Measurements from ENCODE around the gene MBOAT1.
A peak's percentile ranks its signal among the peaks of the same experiment; 100 is the strongest.

MBOAT1 gene

DNA sequence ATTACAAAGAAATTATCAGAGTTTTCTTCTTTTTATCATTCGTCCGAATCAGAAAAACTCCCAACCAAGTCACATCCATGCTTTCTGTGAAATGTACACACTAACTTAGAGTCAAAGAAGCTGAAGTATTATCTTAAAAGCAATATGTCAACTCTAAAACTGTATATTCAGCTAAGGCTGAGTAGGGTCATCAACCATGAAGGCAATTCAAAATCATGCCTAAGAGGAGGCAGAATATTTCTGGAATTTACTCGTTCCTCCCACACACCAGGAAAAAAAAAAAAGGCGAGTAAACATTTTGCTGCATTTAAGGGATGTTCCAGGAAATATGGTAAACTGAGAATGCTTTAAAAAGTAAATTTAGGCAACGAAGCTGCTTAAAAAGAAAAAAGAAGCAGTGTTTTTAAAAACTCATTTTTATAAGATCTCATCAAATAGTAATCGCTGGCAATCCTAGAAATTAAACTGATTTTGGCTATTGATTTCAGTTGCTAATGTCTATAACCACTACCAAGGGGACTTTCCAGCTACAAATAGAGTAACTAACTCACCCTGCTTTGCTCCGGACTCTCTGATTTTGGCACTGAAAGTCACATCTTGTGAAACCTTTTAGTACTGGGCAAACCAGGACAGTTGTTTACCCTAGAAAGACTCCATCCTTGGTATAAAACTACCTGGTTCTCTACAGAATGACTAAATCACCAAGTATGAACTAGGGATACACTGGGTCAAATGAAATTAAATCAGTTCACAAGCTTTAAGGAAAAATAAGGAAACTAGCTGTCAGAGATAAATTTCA lies 82.8 kb downstream of the MBOAT1 start:
- no peak for DNase-seq

DNA sequence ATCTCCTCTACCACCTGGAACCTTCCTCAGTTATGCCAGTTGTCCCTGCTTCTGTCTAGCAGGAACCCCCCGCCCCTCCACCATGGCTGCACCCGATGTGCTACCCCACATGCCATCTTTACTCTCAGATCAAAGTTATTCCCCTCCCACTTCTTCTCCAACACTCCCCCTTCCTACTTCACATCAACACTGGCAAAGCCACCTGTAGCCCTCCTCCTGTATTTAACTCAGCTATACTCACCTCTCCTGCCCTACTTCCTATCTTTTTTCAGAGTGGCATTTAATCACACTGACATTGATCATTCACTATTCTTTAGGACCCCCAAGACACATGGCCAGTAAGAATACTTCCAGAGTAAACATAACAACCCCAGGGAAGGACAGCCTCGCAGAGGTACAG lies 84.3 kb downstream of the MBOAT1 start:
- DNase-seq = no peak

DNA sequence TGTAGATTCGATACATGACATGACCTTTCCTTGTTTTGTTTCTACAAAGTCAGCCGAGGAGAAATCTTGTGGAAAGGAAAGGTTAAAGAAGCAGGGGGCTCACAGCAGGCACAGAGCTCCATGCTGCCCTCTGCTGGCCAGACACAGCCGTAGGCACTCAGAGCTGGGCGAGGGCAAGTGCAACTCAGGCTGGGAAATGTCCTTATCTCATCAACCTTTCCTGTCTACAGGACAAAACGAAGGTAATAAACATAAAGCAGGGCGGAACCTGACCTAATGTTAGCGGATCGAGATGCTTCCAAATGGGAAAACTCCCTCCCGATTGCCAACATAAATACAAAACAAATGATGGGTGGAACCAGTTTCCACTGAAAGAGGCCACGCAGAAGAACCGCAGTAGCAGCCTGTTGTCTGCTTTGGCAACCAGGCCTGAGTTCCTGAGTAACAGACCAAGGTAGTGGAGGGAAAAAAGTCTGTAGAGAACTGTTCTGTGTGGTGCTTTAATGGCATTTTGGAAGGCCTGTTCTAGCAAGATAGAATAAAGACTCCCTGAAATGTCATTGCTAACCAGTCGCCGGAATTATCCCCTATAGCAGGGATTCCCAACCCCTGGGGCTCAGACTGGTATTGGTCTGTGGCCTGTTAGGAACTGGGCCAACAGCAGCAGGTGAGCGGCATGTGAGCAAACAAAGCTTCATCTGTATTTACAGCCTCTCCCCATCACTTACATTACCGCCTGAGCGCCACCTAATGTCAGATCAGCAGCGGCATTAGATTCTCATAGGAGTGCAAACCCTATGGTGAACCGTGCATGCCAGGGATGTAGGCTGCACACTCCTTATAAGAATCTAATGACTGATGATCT lies 85.2 kb downstream of the MBOAT1 start:
- peak; percentile 56 for DNase-seq

DNA sequence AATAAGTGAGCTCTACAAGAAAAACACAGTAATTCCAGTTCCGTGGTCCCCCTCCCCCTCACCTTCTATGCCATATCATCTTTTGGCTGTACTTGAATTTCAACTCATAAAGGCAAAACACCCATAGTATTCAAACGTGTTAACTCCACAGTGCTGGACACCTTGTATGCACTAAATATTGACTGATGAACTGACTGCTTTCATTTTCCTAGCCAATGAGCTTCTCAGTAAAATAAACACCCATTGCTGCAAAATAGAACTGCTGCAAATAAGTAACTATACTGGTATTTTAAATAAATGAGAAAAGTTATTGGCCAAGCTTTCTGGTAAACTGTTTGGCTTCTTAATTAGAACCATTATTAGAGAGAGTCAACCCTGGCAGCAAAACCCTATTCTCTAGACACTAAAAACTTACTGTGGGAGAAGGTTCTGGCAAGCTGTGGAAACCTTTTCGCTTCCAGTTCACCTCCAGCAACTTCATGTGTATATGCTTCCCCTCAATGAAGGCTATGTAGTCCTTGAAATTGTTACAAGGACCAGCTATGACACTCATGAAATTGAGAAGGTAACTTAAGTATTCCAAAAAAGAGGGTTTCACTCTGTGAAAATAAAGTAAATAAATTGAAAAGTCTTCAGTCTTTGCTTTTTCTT lies 86.0 kb downstream of the MBOAT1 start:
- no peak for DNase-seq

DNA sequence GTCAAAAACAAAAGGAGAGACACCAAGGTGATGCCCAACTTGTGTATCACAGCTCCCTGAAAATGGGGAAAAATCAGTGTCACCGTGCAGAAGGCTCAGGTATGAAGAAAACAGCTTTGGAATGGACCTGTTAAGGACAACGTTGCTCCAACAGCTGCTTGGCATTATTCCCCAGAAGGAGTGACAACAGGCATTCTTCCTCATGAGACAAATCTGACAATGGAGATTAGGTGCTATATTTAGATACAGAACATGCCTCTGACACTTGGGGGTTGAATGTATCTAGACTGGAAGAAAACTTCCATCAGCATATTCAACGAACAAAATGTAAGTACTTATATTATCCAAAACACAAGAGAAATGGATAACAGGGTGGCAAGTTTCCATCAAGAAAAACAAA lies 87.7 kb downstream of the MBOAT1 start:
- no peak for DNase-seq

DNA sequence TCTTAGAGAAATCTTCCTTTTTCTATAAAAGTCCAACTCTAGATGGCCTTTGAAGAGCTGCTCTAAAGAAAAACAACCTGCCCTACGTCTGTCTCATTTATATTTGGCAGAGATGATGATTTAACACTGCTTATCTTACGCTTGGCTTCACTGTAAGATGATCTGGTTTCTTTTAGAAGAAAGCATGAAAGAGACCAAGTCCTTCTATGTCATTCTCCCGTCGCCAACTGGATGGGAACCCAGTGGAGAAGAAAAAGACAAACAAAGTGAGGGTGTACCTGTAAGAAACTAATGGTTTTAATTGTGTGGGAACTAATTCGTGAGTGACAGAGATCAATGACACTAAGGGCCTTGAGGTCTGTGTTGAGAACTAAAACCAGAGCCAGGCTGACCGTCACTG lies 92.8 kb downstream of the MBOAT1 start:
- DNase-seq = no peak

DNA sequence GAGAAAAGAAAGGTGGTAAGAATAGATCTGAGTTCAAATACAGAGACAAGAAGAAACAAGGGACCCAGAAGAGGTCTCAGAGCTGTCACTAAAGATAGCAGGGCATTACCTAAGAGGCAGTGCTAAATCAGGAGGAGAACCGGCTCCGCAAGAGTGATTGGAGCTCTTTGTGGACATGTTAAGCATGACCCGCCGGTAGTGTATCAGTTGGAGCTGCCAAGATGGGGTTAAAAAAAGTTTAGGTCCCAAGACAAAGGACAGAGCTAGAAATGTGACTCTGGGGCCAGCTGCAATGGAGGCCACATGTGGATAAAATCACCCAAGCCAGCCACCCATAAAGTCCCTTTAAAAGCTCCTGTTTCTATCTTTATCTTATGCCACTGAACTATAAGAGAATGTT lies 93.4 kb downstream of the MBOAT1 start:
- no peak for DNase-seq

DNA sequence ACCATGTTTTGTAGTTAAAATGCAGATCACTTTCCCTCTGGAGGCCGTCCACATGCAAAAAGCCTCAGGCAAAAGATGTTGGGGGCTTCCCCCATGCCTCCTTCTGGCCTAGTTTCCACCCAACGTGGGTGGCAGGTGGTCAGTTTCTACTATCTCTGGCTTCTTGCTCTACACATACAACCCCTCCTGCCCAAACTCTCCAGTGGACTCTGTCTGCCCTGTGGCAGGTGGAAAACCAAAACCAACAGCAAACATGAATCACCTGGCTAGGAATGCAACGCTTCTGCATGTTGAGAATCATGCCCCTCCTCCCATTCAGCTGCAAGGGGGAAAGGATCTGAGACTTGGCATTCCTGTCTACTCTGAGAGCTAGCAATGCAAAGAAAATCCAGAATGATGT lies 94.8 kb downstream of the MBOAT1 start:
- DNase-seq = no peak

DNA sequence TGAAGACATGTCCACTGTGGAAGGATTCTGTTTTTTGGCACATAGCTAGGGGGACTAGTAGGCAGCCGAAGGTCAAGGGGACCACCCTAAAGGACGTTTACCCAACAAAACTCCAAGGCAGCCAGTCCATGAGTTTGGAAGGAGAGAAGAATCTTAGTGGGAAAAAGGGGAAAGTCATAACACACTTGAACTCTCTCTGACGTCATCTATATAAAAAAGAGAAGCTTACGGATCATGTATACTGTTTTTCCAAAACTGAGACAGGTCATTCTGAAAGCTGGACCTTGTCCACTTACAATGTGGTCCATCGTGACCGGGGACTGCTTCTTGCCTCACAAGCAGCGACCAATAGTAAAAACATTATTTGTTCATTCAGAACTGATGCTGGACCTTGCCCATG lies 95.5 kb downstream of the MBOAT1 start:
- DNase-seq = no peak

DNA sequence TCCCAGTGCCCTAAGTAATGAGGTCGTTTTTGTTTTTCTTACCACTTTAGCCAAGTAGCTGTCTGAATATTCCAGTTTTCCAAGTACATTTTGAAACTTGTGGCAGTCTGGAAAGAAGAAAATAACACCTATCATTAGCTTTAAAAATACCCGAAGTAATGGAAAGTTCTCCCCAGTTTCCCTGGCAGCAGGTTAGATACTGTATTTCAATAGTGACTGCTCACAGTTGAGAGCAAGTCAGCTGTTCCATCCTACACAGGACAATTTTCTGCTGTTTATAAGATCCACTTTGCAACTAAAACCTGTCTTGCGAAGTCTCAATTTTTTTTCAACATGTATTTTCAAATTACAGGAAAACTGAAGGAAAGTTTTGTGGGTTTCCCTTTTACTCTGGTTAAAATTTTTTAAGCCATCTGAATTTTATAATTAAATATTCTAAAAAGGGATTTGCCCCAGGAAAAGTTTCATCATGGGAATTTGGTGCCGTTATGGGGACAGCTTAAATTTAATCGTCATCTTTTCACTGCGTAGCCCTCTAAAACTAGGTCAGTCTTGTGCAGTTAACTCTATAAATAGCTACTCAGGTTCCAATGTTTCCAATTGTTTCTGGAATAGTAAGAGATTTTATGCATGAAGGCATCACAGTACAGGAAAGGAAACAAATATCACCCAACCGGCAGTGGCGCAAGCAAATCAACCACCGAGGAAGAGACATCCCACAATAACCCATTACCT lies 96.9 kb downstream of the MBOAT1 start:
- no peak for DNase-seq

DNA sequence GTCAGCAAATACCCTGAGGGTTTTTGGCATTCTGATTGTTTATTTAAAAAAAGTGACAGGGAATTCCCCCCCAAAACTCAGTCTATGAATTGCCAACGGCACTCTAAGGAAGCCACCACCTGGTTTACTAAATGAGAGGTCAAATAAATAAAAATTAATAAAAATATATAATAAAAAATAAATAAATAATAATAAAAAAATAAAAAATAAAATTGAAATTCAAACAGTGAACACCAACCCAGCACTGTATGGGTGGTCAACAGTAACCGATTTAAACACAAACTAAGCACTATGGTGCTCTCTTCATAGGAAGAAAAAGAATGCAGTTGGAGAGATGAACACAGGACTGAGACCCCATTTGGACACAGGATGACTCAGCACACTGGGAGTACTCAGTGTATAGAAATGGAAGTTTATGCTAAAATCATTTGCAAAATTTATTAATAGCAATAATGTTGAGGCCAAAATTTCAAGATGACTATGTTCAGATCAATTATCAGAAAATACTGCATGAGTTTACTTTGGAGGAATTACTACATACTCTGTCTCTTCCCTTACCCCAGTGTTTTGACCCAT lies 98.5 kb downstream of the MBOAT1 start:
- DNase-seq = no peak

DNA sequence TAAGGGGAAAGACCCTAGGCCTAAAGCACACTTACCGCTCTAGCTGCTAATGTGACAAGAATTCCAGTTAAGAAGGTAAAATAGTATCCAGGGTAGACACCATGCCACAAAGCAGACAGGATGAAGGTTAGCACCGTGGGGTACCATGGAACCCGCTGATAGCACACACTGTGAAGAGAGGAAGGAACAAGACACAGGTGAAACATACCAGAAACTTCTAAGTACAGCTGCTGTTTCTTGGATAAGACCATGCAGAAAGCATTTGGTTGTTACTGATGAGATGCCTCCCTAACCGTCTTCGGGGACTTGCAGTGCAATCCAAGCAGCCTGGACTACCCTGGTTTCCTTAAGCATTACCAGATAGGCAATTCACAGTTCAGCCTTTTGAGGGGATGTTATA lies 99.4 kb downstream of the MBOAT1 start:
- no peak for DNase-seq

DNA sequence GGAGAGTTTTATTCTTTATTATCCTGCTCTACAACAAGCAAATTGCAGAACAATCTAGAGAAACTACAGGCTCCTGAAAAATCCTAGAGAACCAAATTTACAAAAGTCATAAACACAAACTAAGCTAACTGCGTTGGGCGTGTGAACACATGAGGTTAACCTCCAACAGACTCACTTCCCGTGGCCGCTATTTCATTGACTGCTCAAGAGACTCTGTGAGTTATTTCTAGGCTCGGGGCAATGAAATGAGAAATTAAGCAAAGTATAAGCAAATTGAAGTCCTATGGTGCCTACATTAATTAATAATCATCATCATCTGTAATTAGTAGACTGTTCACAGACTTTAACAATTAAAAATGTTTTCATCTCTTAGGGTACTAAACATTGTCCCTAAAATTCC lies 100.0 kb downstream of the MBOAT1 start:
- DNase-seq = no peak

DNA sequence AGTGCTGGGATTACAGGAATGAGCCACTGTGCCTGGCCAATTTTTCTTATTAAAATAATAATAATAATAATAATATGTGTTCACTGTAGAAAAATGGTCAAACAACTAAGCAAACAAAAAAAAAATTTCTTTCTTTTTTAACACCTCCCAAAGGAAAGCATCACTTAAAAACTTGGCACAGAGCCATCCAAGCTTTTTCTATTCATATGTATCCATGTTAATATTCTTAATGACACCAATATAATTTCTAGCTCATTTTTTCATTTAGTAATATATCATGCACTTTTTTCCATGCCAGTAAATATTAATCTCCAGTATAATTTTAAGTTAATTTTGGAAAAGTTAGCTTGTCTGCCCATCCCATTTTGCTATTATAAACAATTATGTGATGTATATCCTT lies 101.8 kb downstream of the MBOAT1 start:
- DNase-seq = no peak

DNA sequence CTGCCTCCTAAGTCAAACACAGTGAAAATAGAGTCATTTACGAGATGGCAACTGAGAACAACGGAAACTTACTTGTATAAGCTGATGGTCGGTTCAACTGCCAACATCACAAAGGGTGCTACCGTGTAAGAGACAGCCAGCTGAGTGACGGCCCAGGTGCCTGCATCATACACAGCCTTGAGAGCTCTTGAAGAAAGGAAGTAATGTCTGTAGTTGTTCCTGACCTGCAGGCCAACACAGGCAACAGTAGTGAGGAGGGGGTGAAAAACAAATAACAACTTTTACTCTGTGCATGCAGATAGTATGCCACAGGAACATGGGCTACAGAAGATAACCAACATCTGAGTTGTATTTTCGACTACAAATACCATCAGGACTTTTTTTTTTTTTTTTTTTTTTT lies 102.7 kb downstream of the MBOAT1 start:
- no peak for DNase-seq

DNA sequence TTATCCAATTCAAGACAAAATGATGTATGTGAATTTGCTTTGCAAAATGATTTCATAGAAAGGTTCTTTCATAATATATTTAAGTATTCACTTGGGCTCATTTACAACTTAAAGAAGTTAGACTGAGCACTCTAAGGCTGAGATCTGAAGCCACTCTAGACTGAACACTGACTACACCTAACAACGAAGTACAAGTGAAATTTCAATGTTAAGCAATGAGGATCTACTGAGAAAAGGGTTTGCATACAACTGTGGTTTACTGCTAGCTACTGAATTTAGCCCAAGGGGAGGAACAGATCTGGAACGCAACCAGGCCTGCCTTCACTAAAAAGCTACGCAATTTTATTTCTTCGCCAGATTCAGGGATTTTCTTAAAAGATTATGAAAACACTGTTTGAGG lies 106.4 kb downstream of the MBOAT1 start:
- DNase-seq = no peak

DNA sequence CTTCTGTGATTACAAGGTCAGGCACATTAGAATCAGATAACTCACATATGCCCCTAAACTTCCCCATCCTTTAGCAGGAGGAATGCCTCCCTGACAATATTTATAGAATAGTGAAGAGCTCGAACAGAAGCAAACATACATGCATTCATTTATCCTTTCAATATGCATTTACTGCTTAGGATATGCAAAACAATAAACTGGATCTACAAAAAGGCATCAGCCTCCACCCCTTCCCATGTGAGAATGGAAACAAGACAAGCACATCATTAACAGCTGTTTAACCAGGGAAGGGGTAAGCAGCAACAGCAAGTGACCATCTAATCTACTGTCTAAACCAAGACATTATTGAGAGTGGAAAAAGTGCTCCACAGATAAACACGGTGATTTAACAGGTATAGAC lies 107.6 kb downstream of the MBOAT1 start:
- DNase-seq = no peak

DNA sequence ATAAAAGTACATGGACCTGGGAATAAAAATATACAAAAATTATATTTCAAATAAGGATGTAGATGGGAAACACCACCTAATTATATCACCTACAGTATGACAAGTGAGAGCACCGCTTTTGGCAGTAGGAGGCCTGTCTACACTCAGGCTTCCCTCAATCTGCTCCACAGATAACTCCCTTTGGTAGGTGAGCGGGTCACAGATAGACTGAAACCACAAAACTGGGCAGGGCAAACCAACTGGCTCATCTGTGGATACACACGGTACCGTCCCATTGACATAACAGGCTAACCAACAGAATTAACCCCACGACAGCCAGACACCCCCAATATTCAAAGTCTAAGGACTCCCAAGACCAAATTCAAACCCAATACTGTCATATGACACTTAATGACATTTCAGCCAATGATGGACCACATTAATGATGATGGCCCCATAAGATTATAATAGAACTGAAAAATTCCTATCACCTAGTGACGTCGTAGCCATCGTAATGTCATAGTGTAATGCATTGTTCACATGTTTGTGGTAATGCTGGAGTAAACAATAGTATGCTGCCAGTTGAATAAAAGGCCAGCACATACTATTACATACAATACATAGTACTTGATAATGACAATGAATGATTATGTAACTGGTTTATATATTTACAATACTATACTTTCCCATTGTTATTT lies 109.7 kb downstream of the MBOAT1 start:
- DNase-seq = no peak

DNA sequence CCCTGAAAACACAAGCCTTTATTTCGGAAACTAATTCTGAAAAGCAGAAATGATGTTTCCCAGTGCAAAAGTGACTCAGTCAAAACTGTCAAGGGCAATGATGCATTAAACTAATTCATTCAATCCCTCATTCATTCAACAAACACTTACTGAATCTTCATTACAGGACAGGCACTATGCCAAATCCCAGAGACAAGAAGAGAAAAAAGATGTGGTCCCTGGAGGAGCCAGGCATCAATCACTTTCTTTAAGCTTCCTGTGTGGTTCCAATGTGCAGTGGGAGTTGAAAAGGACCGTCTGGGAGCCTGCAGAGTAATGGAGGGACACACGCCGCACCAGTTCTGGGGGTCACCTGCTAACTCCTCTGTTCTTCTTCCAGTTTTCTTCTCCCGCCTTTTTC lies 113.1 kb downstream of the MBOAT1 start:
- no peak for DNase-seq

DNA sequence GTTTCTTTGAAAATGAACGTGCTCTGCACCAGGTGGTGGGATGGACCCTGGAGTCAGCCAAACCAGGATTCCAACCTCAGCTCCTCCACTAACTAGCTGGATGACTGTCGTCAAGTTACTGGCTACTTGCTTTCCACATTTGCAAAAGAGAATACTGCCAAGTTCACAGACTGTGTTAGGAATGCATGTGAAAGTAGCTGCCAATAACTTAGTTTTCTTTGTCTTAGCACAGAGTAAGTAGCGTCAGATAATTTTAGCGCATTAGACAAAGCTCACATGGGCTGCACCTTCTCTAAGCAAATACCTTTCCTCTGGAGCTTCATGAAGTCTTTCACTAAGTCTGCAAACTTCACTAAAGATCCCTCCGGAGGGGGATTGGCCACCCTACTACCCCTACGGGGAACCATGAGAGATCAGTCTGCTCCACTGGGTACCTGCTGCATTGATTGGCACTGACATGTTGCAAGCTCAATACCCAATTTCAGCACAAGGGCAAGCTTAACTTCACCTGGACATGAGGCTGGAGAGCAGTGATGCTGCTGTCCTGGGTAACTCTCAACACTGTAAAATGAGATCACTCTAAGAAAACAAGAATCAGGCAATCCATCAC lies 113.9 kb downstream of the MBOAT1 start:
- DNase-seq = no peak

DNA sequence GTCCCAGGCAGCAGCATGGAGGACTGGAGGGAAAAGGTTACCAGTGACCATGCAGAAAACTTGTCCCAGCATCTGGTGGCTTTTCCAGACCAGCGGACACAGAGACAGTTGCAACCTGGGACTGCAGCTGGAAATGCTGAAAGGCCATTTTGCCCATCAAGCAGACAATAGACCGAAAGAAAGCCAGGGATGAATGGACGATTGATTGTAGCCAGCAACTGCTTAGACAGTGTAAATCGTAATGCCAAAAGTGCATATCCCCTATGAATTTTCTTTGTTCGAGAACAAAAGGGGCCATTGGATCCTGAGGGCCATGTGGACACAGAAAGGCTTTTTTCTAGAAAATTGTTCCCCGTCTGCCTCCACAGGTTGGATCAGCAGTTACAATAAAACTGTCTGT lies 115.7 kb downstream of the MBOAT1 start:
- no peak for DNase-seq

DNA sequence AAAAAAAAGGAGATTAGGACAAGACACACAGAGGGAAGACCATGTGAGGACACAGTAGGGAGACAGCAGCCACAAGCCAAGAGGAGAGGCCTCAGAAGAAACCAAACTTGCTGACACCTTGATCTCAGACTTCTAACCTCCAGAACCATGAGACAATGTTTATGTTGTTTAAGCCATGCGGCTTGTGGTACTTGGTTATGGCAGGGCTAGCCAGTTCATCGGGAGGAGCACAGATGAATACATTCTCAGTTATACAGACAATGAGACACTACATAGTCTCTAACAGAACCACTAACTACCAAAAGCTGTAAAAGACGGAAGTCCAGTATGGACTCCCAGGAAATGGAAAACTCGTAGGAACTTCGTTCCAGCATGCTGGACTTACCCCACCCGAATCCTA lies 116.8 kb downstream of the MBOAT1 start:
- no peak for DNase-seq

Measured in CD4-positive, alpha-beta T cell treated with Interleukin-12 subunit alpha and Interleukin-12 subunit beta, for 1 hour (primary cell).